Muscle of leg (tissue), 11 donors: ENCODE results near the gene COBL. TPM values are rescaled to one million over a fixed set of nuclear protein-coding genes. Genes with fewer than 3 reads are reported as not detected.

Source experiments
- DNase-seq: peaks from one replicate; pipeline ENCODE4 v3.0.0; 2013
- H3K27ac ChIP-seq: one replicate; pipeline ENCODE4 v1.5.1; 2013; ENCODE audit warnings: mild to moderate bottlenecking, low read length, control low read depth
- H3K27me3 ChIP-seq: one replicate; pipeline ENCODE4 v1.6.1; 2013; ENCODE audit warnings: low read length; ENCODE audit not compliant: control insufficient read depth, insufficient read depth
- H3K36me3 ChIP-seq: one replicate; pipeline ENCODE4 v1.6.1; 2013; ENCODE audit warnings: low read length; ENCODE audit not compliant: control insufficient read depth, insufficient read depth
- H3K4me1 ChIP-seq: one replicate; pipeline ENCODE4 v1.6.1; 2013; ENCODE audit warnings: low read length; ENCODE audit not compliant: control insufficient read depth, insufficient read depth
- H3K4me3 ChIP-seq: one replicate; pipeline ENCODE4 v1.5.1; 2013; ENCODE audit warnings: low read length, control low read depth
- H3K9me3 ChIP-seq: replicated peaks from 2 replicates; pipeline ENCODE4 v1.6.1; 2013; ENCODE audit warnings: low read depth, low read length; ENCODE audit not compliant: control insufficient read depth
- WGBS: methylation state at CpG from one replicate; pipeline ENCODE4 v1.1.5; 2013; ENCODE audit warnings: missing lambda C conversion rate; ENCODE audit not compliant: insufficient coverage; 5-methylcytosine and 5-hydroxymethylcytosine counted together
- polyA plus RNA-seq, 8 donors: library from polyadenylated mRNA; unstranded; fragments of 120-200 nt; gene quantifications; one replicate each; pipeline versions ENCODE4 v1.2.1 to v1.2.3, GENCODE V29; 2013; ENCODE audit warnings: inconsistent platforms in 1 of 8, low replicate concordance in 1 of 8; ENCODE audit not compliant: insufficient read length in 8 of 8, insufficient read depth in 1 of 8
- total RNA-seq: library from RNA; stranded (reverse); fragments of 120-200 nt; gene quantifications from one replicate; pipeline ENCODE4 v1.2.4, GENCODE V29; 2013

Gene COBL
- total and polyA plus RNA-seq, 9 donors = 60.6 to 122 (median 94.2) TPM

DNA sequence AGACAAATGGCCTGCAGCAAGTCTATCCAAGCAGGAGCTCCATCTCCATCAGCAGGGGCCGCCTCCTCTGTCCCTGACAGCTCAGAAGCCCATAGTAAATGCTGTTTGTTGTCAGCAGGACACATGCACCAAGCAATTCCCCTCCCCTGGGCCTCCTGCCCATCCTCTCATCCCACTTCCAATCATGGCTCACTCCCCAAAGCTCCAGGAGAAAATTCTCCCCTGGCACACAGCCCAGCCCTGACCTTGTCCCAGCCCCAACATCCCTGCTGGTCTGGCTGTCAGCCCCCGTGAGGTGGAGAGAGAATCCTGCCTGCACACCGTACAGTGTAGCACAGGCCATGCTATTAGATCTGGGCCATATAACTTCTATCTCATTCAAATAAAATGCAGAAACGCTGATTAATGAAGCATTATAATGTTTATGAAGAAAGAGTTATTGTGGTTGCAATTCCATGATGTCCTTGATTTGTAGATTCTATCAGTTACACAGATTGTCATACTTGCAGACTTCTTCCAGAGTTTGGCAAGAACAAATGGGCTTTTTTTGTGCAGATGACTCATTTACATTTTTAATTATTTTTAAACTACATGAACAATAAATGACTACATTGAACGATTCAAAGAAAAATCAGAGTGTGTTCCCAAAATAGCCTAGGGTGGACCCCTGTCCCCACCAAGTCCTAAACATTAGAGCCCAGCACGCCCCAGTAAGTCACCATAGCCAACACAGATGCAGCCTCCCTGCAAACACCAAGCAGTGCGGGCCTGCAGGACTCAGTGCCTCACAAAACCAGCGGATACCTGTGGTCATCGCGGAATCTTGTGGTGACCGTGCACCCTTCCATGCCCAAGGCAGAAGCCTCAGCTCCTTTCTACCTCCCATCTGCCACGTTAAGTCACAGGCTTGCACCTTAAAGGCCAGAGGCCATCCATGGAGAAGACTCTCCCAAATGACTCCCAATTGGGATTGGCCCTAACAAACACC is 70.1 kb downstream of the COBL start:
- Histone ChIP-seq H3K27me3 (no peaks in the 10 kb centered on the region), H3K27ac (no peak overlapping the region), H3K4me3 (no peak overlapping the region), H3K4me1 (peaks cover 12% of the 10 kb centered on the region), H3K9me3 (no peaks in the 10 kb centered on the region), H3K36me3 (no peaks in the 10 kb centered on the region)
- 83% methylated on average over 9 of the region's 12 CpGs for WGBS
- DNase-seq = peak; percentile 77

DNA sequence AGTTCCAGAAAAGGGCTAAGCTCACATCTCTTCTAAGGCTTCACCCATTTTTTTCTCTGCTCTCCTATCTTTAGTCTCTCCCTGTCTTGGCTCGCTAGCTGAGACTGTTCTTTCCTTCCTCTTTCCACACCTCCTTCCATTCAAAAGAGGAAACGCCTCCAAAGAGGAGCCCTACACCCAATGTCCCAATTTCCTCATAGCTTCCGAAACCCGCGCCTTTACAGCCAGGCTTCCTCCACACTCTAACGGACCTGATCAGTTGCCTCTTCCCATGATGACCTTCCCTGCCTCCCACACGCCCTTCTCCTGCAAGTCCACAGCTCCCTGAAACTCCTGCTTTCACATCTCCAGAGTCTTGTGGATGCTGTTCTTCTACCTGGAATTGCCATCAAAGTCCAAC is 71.7 kb downstream of the COBL start:
- no peak for DNase-seq
- 76% methylated on average over 7 of the region's 7 CpGs for WGBS
- Histone ChIP-seq H3K4me1 (peaks cover 8% of the 10 kb centered on the region), H3K27ac (no peak overlapping the region), H3K4me3 (no peak overlapping the region), H3K9me3 (no peaks in the 10 kb centered on the region), H3K36me3 (no peaks in the 10 kb centered on the region), H3K27me3 (no peaks in the 10 kb centered on the region)

DNA sequence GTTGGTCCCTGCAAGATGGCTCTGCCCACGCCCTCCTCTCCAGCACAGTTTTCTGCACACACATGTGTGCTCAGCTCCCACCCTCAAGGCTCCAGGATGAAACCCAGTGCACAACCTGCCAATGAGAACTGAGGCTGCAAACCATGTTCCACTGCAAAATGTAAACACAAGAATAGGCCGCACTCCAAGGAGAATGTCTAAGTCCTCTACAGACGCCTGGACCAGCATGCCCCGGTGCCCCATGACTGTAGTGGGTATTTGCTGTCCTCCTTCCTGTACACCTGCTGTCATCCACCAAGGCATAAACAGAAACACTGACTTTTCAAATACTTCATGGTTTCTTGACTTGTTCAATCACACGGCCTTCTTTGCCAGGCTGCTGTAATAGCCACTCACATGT is 72.6 kb downstream of the COBL start:
- Histone ChIP-seq H3K4me1 (peaks cover 9% of the 10 kb centered on the region), H3K27ac (no peak overlapping the region), H3K36me3 (no peaks in the 10 kb centered on the region), H3K27me3 (no peaks in the 10 kb centered on the region), H3K4me3 (no peak overlapping the region), H3K9me3 (no peaks in the 10 kb centered on the region)
- no peak for DNase-seq
- 75% methylated on average over 1 of the region's 5 CpGs for WGBS

DNA sequence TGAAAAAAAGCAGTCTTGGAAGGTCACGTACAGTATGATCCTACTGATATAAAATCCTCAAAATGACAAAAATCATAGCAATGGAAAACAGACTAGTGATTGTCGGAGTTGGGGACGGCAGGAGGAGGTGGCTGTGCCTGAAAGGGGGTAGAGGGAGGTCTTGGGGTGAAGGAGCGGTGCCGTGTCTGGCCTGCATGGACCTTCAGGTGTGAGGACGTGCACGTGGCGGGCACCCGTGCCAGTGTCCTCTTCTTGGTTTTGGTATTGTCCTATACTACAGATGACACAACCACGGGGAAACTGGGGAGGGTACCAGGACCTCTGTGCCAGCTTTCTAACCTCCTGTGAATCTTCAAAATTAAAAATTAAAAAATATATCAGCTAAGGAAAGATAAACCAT is 73.0 kb downstream of the COBL start:
- Histone ChIP-seq H3K36me3 (no peaks in the 10 kb centered on the region), H3K27me3 (no peaks in the 10 kb centered on the region), H3K27ac (no peak overlapping the region), H3K4me3 (no peak overlapping the region), H3K9me3 (no peaks in the 10 kb centered on the region), H3K4me1 (peaks cover 10% of the 10 kb centered on the region)
- WGBS = 100% methylated on average over 3 of the region's 10 CpGs
- DNase-seq = no peak

DNA sequence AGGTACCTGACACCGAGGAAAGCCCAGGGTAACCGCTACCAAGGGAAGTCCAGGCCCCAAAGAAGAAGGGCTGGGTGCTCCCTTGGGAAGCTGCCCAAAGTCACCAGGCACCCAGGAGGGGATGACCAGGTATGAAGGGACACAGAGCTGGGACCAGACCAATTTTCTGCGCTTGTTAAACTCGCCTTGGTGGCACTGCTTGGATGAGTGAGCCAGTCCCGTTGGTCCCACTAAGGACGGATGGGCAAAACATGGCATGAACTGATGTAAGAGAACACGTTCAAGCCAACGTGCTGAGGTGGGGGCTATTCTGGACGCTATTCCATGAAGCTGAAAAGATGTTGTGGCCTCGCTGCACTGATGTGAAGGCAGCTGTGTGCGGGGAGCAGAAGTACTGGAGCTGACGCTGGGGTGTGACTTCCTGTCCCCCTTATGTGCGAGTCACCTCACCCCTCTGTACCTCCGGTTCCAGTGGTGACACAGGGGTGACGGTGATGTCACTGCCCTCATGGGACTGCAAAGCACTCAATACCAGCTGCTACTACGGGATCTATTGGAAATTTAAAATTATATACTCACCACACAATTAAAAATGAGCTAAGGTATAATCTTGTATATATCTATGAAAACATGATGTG is 73.6 kb downstream of the COBL start:
- H3K4me3 ChIP-seq = no peak overlapping the region
- H3K27me3 ChIP-seq = no peaks in the 10 kb centered on the region
- peaks cover 13% of the 10 kb centered on the region for H3K4me1 ChIP-seq
- H3K36me3 ChIP-seq = no peaks in the 10 kb centered on the region
- WGBS = 91% methylated on average over 12 of the region's 16 CpGs
- DNase-seq = no peak
- H3K9me3 ChIP-seq = no peaks in the 10 kb centered on the region
- no peak overlapping the region for H3K27ac ChIP-seq

DNA sequence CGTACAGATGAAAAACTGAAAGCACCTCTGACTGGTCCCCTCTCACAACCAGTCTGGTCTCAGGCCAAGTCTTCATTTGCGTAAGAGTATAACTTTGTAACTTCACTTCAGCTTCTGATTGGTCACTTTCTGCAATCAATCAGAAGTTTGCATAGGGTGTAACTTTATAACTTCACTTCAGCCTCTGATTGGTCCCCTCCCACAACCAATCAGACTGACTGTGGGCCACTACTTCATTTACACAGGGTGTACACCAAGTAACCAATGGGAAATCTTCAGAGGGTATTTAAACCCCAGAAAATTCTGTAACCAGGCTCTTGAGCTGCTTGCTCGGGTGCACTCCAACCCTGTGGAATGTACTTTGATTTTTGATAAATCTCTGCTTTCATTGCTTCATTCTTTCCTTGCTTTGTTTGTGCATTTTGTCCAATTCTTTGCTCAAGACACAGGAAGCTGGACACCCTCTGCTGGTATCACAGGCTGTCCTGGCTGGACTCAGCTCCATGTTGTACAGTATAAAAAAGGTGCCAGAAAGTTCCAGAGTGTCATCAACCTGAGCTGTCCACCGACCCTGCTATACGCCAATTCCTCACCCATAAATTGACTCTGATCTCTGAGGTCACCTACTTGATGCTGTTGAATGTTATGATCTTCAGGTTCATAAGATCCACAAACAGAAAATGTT is 74.5 kb downstream of the COBL start:
- Histone ChIP-seq H3K4me1 (peaks cover 12% of the 10 kb centered on the region), H3K27ac (no peak overlapping the region), H3K4me3 (no peak overlapping the region), H3K27me3 (no peaks in the 10 kb centered on the region), H3K9me3 (no peaks in the 10 kb centered on the region), H3K36me3 (no peaks in the 10 kb centered on the region)
- DNase-seq = no peak
- WGBS = 100% methylated on average over 1 of the region's 5 CpGs

DNA sequence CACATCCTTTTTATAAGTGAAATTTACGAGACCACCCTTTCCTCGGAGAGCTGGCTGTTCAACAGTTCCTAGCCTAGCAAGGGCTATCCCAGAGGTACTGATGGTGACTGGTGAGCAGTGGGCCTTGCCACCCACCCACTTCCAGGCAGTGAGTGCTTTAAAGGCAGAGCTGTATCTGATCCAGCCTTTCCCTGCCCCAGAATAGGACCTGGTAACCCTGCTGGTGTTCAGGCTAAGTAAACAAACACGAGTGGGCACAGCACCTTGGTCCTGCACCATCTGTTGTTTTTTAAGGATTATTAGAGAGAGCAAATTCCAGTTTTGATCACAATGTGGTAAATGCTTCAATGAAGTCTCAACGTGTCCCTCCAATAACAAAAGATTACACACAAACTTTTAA is 75.7 kb downstream of the COBL start:
- Histone ChIP-seq H3K27me3 (no peaks in the 10 kb centered on the region), H3K36me3 (no peaks in the 10 kb centered on the region), H3K27ac (no peak overlapping the region), H3K4me1 (peaks cover 16% of the 10 kb centered on the region), H3K9me3 (no peaks in the 10 kb centered on the region), H3K4me3 (no peak overlapping the region)
- no peak for DNase-seq
- 50% methylated on average over 1 of the region's 4 CpGs for WGBS

DNA sequence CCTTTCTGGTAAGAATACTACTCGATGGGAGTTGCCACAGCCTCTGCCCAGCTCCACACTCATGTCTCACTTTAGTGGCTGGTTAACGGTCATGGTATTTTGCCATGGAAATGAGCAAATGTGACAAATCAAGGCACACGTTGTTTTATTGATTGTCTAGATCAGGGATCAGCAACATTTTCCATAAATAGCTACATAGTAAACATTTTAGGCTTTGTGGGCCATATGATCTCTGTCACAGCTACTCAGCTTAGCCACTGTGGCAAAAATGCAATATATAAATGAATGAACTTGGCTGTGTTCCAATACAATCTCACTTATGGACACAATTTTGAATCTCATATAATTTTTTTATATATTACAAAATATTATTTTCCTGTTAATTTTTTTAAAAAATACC is 76.9 kb downstream of the COBL start:
- Histone ChIP-seq H3K9me3 (no peaks in the 10 kb centered on the region), H3K27ac (no peak overlapping the region)

DNA sequence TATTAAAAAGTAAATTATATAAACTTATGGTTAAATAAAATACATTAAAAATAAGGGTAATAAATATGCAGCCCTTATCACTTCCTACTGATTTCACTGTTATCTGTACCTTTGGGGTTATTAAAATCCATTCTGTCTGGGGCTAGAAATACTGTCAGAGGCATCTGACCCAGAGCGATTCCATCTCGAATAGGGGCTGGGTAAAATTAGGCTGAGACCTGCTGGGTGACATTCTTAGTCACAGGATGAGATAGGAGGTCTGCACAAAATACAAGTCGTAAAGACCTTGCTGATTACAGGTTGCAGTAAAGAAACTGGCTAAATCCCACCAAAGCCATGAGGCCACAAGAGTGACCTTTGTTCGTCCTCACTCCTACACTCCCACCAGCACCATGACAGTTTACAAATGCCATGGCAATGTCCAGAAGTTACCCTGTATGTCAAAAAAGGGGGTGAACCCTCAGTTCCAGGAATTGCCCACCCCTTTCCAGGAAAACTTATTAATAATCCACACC is 77.6 kb downstream of the COBL start:
- H3K9me3 ChIP-seq = no peaks in the 10 kb centered on the region
- no peak overlapping the region for H3K4me3 ChIP-seq
- no peak overlapping the region for H3K27ac ChIP-seq
- H3K27me3 ChIP-seq = no peaks in the 10 kb centered on the region
- 47% methylated on average over 2 of the region's 4 CpGs for WGBS
- no peaks in the 10 kb centered on the region for H3K36me3 ChIP-seq
- DNase-seq = no peak
- peaks cover 30% of the 10 kb centered on the region for H3K4me1 ChIP-seq

More for the DNA sequence above, 76.9 kb downstream of the COBL start:
- Histone ChIP-seq H3K36me3 (no peaks in the 10 kb centered on the region), H3K4me3 (no peak overlapping the region), H3K4me1 (peaks cover 26% of the 10 kb centered on the region), H3K27me3 (no peaks in the 10 kb centered on the region)
- no peak for DNase-seq
- no CpG with 5 or more reads among the region's 3 CpGs for WGBS
